Activated B cell treated with CpG ODN at 0.5 μM for 24 hours (primary cell): ENCODE data around the gene RECK. TPM values are rescaled to one million over a fixed set of nuclear protein-coding genes. Genes with fewer than 3 reads are reported as not detected.

Experiments used
- ATAC-seq: fragments of 200-7000 bp; cut with Tn5 transposase; one replicate; pipeline ENCODE4 v1.10.0; 2021; ENCODE audit warnings: low read depth, mild to moderate bottlenecking, moderate library complexity
- CTCF ChIA-PET: fragments of 350-600 bp; sonication (Branson Sonifier 250); formaldehyde crosslinking; loops from one replicate; lab custom pipeline; 2021; ENCODE audit warnings: antibody characterized with exemption; lab: Charles Lee
- POLR2A ChIA-PET: fragments of 350-600 bp; sonication (Branson Sonifier 250); formaldehyde crosslinking; loops from one replicate; lab custom pipeline; 2021; ENCODE audit warnings: antibody characterized with exemption; lab: Charles Lee
- DNase-seq: peaks from one replicate; pipeline ENCODE4 v3.0.0; 2022
- H3K27ac Mint-ChIP-seq: one replicate; pipeline ENCODE4 v1.8.0; 2020; ENCODE audit warnings: mixed read lengths
- H3K27me3 Mint-ChIP-seq: one replicate; pipeline ENCODE4 v1.8.0; 2021; ENCODE audit warnings: mixed read lengths
- H3K36me3 Mint-ChIP-seq: one replicate; pipeline ENCODE4 v1.8.0; 2021; ENCODE audit warnings: low read depth, mixed read lengths
- H3K4me1 Mint-ChIP-seq: one replicate; pipeline ENCODE4 v1.8.0; 2021; ENCODE audit warnings: mixed read lengths
- H3K4me3 Mint-ChIP-seq: one replicate; pipeline ENCODE4 v1.8.0; 2020; ENCODE audit warnings: mild to moderate bottlenecking, mixed read lengths
- H3K9me3 Mint-ChIP-seq: one replicate; pipeline ENCODE4 v1.8.0; 2020; ENCODE audit warnings: mixed read lengths
- CTCF ChIP-seq: fragments of 200-600 bp; IDR thresholded peaks from one replicate; pipeline ENCODE4 v1.8.0; 2022; ENCODE audit warnings: antibody characterized with exemption, mild to moderate bottlenecking
- intact Hi-C: fragments of 100-400 bp; cut with micrococcal nuclease; formaldehyde crosslinking; loops from one replicate; pipeline ENCODE4 v1.15.1; 2024
- total RNA-seq: library from RNA; stranded (reverse); gene quantifications from 2 replicates; pipeline ENCODE4 v1.2.3, GENCODE V29; 2022

RECK gene
- total RNA-seq, 1 donor from 2014 or later, result 4.2 TPM

GRCh38 chr9:36140086-36141084 lies 103.7 kb downstream of the RECK start:
- H3K4me3 Mint-ChIP-seq, result no peak overlapping the region
- ChIA-PET POLR2A (interaction anchor here (0.6 to 4.6 kb wide), 2 partner anchors 10 to 16 kb away, joined by 5 to 33 read pairs; no protein-coding TSS in a partner anchor), CTCF (interaction anchor here (1.2 kb wide), 1 partner anchor 39 kb away, joined by 3 read pairs; no protein-coding TSS in a partner anchor)
- H3K27ac Mint-ChIP-seq, result peak overlapping the region; percentile 75
- no peak for ATAC-seq
- H3K27me3 Mint-ChIP-seq, result no peaks in the 10 kb centered on the region
- peaks cover 89% of the 10 kb centered on the region for H3K4me1 Mint-ChIP-seq
- no peak for DNase-seq
- peaks cover 11% of the 10 kb centered on the region for H3K36me3 Mint-ChIP-seq
- TF ChIP-seq CTCF, result no peak
- no peaks in the 10 kb centered on the region for H3K9me3 Mint-ChIP-seq
- intact Hi-C loops, result loop anchor here (5.0 kb wide), 1 partner anchor 347 kb away; no protein-coding TSS in a partner anchor

GRCh38 chr9:36141288-36141687 lies 104.6 kb downstream of the RECK start:
- peaks cover 91% of the 10 kb centered on the region for H3K4me1 Mint-ChIP-seq
- intact Hi-C loops, result loop anchor here (5.0 kb wide), 1 partner anchor 346 kb away; no protein-coding TSS in a partner anchor
- POLR2A ChIA-PET, result interaction anchor here (0.6 kb wide), 1 partner anchor 15 kb away, joined by 5 read pairs; no protein-coding TSS in a partner anchor
- CTCF ChIA-PET, result no interaction called here
- ATAC-seq, result no peak
- DNase-seq, result no peak
- no peak for TF ChIP-seq CTCF
- no peaks in the 10 kb centered on the region for H3K27me3 Mint-ChIP-seq
- H3K4me3 Mint-ChIP-seq, result no peak overlapping the region
- H3K36me3 Mint-ChIP-seq, result peaks cover 13% of the 10 kb centered on the region
- H3K27ac Mint-ChIP-seq, result peak overlapping the region; percentile 100
- no peaks in the 10 kb centered on the region for H3K9me3 Mint-ChIP-seq

- peak overlapping the region; percentile 100 for H3K27ac Mint-ChIP-seq
- DNase-seq (no peak), ATAC-seq (no peak)
- H3K4me1 Mint-ChIP-seq, result peaks cover 93% of the 10 kb centered on the region
- TF ChIP-seq CTCF, result no peak
- intact Hi-C loops, result loop anchor here (5.0 kb wide), 1 partner anchor 346 kb away; no protein-coding TSS in a partner anchor
- no peaks in the 10 kb centered on the region for H3K9me3 Mint-ChIP-seq
- H3K27me3 Mint-ChIP-seq, result no peaks in the 10 kb centered on the region
- peaks cover 13% of the 10 kb centered on the region for H3K36me3 Mint-ChIP-seq
- H3K4me3 Mint-ChIP-seq, result peak overlapping the region; percentile 7
- ChIA-PET POLR2A (interaction anchor here (0.5 kb wide), 1 partner anchor 14 kb away, joined by 8 read pairs; no protein-coding TSS in a partner anchor), CTCF (interaction anchor here (3.6 kb wide), 1 partner anchor 24 kb away, joined by 19 read pairs; no protein-coding TSS in a partner anchor)
Measured at GRCh38 chr9:36141761-36142160, 105.0 kb downstream of the RECK start.

GRCh38 chr9:36142510-36143244 lies 106.0 kb downstream of the RECK start:
- Mint-ChIP-seq H3K36me3 (peaks cover 19% of the 10 kb centered on the region), H3K4me1 (peaks cover 95% of the 10 kb centered on the region), H3K27me3 (no peaks in the 10 kb centered on the region), H3K4me3 (peak overlapping the region; percentile 94), H3K27ac (peak overlapping the region; percentile 100), H3K9me3 (no peaks in the 10 kb centered on the region)
- ChIA-PET CTCF (interaction anchor here (3.6 kb wide), 1 partner anchor 23 kb away, joined by 19 read pairs; no protein-coding TSS in a partner anchor), POLR2A (interaction anchor here (1.0 to 3.0 kb wide), 3 partner anchors 9 to 48 kb away, joined by 3 to 17 read pairs (median 4); partner anchors contain the start of gene CLTA)
- peak; percentile 52 for ATAC-seq
- intact Hi-C loops, result loop anchor here (5.0 kb wide), 1 partner anchor 345 kb away; no protein-coding TSS in a partner anchor
- no peak for DNase-seq
- no peak for TF ChIP-seq CTCF
